Esophagus squamous epithelium (tissue), 4 donors: ENCODE data around the gene LRCH4.

Experiments used
- POLR2A ChIP-seq, 4 donors: fragments of 450-650 bp; IDR thresholded peaks; one replicate each; pipeline ENCODE4 v1.6.1; 2017; ENCODE audit warnings: antibody characterized with exemption in 4 of 4, mild to moderate bottlenecking in 4 of 4, moderate library complexity in 3 of 4
- TF ChIP-seq, protein P1 (sequence below), 6 experiments: fragments of 450-650 bp in 4 of 6; fragments of 200-600 bp in 2 of 6; sonication (generic) in 2 of 6; IDR thresholded peaks; one replicate each; pipeline ENCODE4 v1.5.1; 2016 to 2019; ENCODE audit warnings: antibody characterized with exemption in 6 of 6, mild to moderate bottlenecking in 4 of 6, moderate library complexity in 4 of 6

DNA sequence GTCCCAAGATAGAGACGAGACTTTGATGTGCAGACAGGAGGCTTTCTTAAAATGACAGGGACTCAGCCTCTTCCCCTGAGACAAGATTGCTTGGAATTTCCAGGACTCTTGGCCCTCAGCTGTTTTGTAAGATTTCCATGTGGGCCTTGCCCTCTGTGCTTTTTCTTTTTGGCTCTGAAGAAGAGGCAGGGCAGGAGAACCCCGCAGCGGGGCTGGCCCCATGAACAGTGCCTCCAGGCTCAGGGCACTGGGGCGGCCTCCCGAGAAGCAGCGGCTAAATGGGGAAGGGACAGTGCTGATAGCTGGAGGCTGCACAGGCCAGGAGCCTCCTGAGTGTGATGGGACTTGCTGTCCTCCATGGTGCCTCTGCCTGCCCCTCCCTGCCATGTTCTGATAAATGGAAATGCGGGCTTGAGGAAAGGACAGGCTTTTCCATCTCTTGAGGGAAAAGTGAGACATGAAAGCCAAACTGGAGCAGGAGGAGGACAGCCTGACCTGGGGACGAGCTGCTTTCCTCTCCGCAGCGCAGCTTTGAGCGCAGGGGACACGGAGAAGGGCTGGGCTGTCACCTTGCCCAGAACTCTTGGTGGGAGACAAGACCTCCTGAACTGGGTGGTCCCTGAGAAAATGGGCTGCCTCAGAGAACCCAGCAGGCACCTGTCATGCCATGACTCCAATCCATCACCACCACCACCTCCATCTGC lies 24.3 kb downstream of the LRCH4 start:
- TF ChIP-seq, protein P1, sequence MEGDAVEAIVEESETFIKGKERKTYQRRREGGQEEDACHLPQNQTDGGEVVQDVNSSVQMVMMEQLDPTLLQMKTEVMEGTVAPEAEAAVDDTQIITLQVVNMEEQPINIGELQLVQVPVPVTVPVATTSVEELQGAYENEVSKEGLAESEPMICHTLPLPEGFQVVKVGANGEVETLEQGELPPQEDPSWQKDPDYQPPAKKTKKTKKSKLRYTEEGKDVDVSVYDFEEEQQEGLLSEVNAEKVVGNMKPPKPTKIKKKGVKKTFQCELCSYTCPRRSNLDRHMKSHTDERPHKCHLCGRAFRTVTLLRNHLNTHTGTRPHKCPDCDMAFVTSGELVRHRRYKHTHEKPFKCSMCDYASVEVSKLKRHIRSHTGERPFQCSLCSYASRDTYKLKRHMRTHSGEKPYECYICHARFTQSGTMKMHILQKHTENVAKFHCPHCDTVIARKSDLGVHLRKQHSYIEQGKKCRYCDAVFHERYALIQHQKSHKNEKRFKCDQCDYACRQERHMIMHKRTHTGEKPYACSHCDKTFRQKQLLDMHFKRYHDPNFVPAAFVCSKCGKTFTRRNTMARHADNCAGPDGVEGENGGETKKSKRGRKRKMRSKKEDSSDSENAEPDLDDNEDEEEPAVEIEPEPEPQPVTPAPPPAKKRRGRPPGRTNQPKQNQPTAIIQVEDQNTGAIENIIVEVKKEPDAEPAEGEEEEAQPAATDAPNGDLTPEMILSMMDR (IDR thresholded peaks at IDR 0.05): no peak
- TF ChIP-seq POLR2A (IDR thresholded peaks at IDR 0.05): no peak
